ENCODE data around the gene CEMIP. TPM values are rescaled to one million over a fixed set of nuclear protein-coding genes. Genes with fewer than 3 reads are reported as not detected.

The CEMIP gene
- total and polyA plus RNA-seq, 2 of the 13 experiments (the other 11 are each of a cell fraction or from before 2014, with no cell fraction given): 4.3 to 28.5 TPM

- TF ChIP-seq EEA1 (CRISPR knock-in tag; IDR thresholded peaks at IDR 0.05; ENCODE audit: borderline replicate concordance): no peak
- no peak for TF ChIP-seq HOXA7 (CRISPR knock-in tag; IDR thresholded peaks at IDR 0.05)
- no peak for TF ChIP-seq NR1H2 (CRISPR knock-in tag; IDR thresholded peaks at IDR 0.05; ENCODE audit: borderline replicate concordance, low read depth)
- no peak for TF ChIP-seq NONO (IDR thresholded peaks at IDR 0.05)
- 0 out of 2 replicates have a peak, but pooled peaks have one; percentile 42 for TF ChIP-seq NONO (CRISPR knock-in tag; conservative IDR thresholded peaks at IDR 0.05)
- TF ChIP-seq E2F5 (CRISPR knock-in tag; conservative IDR thresholded peaks at IDR 0.05): no peak
- no peak for TF ChIP-seq GATAD1 (CRISPR knock-in tag; IDR thresholded peaks at IDR 0.05)
- 0 out of 2 replicates have a peak, but pooled peaks have one; percentile 30 for TF ChIP-seq ZNF589 (CRISPR knock-in tag; conservative IDR thresholded peaks at IDR 0.05)
- TF ChIP-seq ZNF317 (CRISPR knock-in tag; IDR thresholded peaks at IDR 0.05): no peak
- 0 out of 2 replicates have a peak, but pooled peaks have one; percentile 29 for TF ChIP-seq TOE1 (CRISPR knock-in tag; IDR thresholded peaks at IDR 0.05)
- no peak for TF ChIP-seq JDP2 (CRISPR knock-in tag; IDR thresholded peaks at IDR 0.05; ENCODE audit: borderline replicate concordance)
- TF ChIP-seq, protein P1, sequence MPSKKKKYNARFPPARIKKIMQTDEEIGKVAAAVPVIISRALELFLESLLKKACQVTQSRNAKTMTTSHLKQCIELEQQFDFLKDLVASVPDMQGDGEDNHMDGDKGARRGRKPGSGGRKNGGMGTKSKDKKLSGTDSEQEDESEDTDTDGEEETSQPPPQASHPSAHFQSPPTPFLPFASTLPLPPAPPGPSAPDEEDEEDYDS (CRISPR knock-in tag; IDR thresholded peaks at IDR 0.05): peak; percentile 81
- no peak for TF ChIP-seq ZNF331 (CRISPR knock-in tag; IDR thresholded peaks at IDR 0.05)
- TF ChIP-seq KLF6 (CRISPR knock-in tag; IDR thresholded peaks at IDR 0.05): no peak
- TF ChIP-seq CREB1 (IDR thresholded peaks at IDR 0.05): no peak
- TF ChIP-seq CREB1 (CRISPR knock-in tag; IDR thresholded peaks at IDR 0.05): no peak
- TF ChIP-seq MIER2 (CRISPR knock-in tag; IDR thresholded peaks at IDR 0.05): no peak; the same call in 1 of the 2 replicates
- 0 out of 2 replicates have a peak, but pooled peaks have one; percentile 18 for TF ChIP-seq MEIS2 (CRISPR knock-in tag; IDR thresholded peaks at IDR 0.05)
- TF ChIP-seq PCBP2 (optimal IDR thresholded peaks at IDR 0.05; ENCODE audit: low read depth, low read length, poor library complexity, severe bottlenecking): no peak
- TF ChIP-seq MAFF (IDR thresholded peaks at IDR 0.05; ENCODE audit: low read depth, low read length): no peak
- TF ChIP-seq HNRNPL (IDR thresholded peaks at IDR 0.05; ENCODE audit: low read depth, low read length): peak; percentile 84
- TF ChIP-seq ZNF484 (CRISPR knock-in tag; IDR thresholded peaks at IDR 0.05; ENCODE audit: borderline replicate concordance, low read depth): no peak
- no peak for TF ChIP-seq YEATS4 (CRISPR knock-in tag; IDR thresholded peaks at IDR 0.05; ENCODE audit: borderline replicate concordance)
- TF ChIP-seq, protein P2, sequence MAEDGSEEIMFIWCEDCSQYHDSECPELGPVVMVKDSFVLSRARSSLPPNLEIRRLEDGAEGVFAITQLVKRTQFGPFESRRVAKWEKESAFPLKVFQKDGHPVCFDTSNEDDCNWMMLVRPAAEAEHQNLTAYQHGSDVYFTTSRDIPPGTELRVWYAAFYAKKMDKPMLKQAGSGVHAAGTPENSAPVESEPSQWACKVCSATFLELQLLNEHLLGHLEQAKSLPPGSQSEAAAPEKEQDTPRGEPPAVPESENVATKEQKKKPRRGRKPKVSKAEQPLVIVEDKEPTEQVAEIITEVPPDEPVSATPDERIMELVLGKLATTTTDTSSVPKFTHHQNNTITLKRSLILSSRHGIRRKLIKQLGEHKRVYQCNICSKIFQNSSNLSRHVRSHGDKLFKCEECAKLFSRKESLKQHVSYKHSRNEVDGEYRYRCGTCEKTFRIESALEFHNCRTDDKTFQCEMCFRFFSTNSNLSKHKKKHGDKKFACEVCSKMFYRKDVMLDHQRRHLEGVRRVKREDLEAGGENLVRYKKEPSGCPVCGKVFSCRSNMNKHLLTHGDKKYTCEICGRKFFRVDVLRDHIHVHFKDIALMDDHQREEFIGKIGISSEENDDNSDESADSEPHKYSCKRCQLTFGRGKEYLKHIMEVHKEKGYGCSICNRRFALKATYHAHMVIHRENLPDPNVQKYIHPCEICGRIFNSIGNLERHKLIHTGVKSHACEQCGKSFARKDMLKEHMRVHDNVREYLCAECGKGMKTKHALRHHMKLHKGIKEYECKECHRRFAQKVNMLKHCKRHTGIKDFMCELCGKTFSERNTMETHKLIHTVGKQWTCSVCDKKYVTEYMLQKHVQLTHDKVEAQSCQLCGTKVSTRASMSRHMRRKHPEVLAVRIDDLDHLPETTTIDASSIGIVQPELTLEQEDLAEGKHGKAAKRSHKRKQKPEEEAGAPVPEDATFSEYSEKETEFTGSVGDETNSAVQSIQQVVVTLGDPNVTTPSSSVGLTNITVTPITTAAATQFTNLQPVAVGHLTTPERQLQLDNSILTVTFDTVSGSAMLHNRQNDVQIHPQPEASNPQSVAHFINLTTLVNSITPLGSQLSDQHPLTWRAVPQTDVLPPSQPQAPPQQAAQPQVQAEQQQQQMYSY (CRISPR knock-in tag; IDR thresholded peaks at IDR 0.05): no peak
- peak; percentile 51; the same call in 1 of the 2 replicates for TF ChIP-seq ZSCAN31 (CRISPR knock-in tag; IDR thresholded peaks at IDR 0.05; ENCODE audit: low read depth)
- TF ChIP-seq, protein P3, sequence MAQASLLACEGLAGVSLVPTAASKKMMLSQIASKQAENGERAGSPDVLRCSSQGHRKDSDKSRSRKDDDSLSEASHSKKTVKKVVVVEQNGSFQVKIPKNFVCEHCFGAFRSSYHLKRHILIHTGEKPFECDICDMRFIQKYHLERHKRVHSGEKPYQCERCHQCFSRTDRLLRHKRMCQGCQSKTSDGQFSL (CRISPR knock-in tag; IDR thresholded peaks at IDR 0.05): no peak
These were observed at the start of gene CEMIP (continued) for GRCh38 chr15:80778964-80779657.
